H54 (cell line): ENCODE measurements around the gene HMG20B.
A peak's percentile ranks its signal among the peaks of the same experiment; 100 is the strongest.
"Not testable (repeated sequence)": the region's sequence is repeated elsewhere in the genome, so short reads cannot be mapped to it uniquely, and the experiment has no call there.

Source experiments
- DNase-seq: peaks from one replicate; pipeline ENCODE4 v3.0.0; 2011; ENCODE audit warnings: low spot score, mixed read lengths; ENCODE audit not compliant: insufficient read length
- FAIRE-seq: peaks from 3 replicates; lab custom pipeline; 2011; peaks lifted over from hg19 to GRCh38; lab: Jason Lieb, UNC
- POLR2A ChIP-seq: IDR thresholded peaks from 2 replicates; pipeline ENCODE4 v1.6.1; 2011; ENCODE audit warnings: low read depth, mild to moderate bottlenecking, low read length

The HMG20B gene

DNA sequence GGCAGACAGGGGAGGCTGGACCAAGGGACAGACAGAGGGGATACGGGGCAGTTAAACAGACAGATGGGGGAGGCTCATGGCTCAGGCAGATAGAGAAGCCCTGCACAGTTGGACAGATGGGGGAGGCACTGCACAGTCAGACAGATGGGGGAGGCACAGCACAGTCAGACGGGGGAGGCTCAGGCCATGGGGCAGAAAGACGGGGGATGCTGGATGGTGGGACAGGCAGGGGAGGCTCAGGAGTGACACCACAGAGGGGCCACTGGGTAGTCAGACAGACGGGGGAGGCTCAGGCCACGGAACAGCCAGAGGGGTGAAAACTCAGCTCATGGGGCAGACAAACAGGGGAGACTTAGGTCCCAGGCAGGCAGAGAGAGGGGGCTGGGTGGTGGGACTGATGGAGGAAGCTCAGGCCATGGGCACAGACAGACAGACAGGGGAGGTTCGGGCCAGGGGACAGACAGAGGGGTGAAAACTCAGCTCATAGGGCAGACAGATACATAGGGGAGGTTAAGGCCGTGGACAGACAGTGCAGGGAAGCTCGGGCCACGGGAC is 16.2 kb upstream of the HMG20B start:
- no peak for TF ChIP-seq POLR2A
- no peak for DNase-seq
- FAIRE-seq = no peak

DNA sequence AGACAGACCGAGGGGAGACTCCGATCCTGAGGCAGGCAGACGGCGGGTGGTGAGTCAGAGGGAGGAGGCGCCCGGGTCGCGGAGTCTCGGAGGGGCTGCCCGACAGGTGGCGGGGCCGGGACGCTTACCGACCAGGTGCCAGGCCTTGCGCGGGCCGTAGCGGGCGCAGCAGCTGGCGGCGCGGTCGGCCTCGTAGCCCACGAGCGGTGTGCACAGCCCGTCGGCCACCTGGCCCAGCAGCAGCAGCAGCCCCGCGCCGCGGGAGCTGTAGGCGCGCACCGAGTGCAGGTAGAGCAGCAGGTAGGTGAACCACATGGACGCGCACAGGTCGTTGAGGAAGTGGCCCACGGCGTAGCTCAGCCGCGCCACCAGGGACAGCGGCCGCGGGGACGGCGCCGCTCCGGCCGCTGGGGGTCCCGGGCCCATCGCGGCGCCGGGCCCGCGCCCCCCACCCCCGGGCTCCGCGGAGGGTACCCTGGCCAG is 15.7 kb upstream of the HMG20B start:
- no peak for FAIRE-seq

DNA sequence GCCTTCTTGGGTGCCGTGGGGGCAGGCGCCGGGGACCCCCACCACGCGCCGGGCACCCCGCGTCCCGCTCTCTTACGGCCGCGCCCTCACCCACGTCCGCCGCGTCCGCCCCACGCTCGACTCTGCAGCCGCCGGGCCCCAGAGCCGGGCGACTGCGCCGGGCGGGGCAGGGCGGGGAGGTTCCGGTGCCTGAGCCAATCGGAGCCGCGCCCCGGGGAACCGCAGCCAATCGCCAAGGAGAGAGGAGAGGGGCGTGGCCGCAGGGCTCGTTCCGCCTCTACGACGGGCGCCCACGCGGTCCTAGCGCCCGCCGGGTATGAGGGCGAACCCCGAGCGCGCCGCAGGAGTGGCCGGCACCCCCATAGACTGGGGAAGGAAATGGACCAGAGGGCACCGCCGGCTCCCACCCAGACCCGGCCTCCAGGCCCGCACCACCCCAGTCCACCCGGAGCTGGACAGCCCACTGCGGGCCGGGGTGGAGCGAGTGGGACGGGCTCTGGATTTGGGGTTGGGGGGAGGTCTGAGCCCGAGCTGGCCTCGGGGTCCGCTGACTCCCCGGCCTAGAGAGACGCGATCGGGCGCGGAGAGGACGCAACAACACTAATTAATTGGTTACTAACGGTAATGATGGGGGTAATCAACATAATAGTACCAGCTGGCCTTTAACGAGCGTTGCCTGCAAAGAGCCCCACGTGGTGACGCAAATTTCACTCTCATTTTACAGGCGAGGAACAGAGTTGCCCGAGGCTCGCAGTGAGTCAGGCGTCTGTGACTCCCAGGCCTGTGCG is 15.1 kb upstream of the HMG20B start, which contains the start of gene MFSD12:
Gene MFSD12, minus strand, starts transcription at position 126 of the 788 bp plus-strand sequence. CDS start 183 bp downstream, outside the sequence.
- TF ChIP-seq POLR2A = peak; percentile 80
- DNase-seq (peak; percentile 93), FAIRE-seq (no peak)

More for the DNA sequence above, 15.7 kb upstream of the HMG20B start:
- TF ChIP-seq POLR2A = no peak
- DNase-seq = no peak

DNA sequence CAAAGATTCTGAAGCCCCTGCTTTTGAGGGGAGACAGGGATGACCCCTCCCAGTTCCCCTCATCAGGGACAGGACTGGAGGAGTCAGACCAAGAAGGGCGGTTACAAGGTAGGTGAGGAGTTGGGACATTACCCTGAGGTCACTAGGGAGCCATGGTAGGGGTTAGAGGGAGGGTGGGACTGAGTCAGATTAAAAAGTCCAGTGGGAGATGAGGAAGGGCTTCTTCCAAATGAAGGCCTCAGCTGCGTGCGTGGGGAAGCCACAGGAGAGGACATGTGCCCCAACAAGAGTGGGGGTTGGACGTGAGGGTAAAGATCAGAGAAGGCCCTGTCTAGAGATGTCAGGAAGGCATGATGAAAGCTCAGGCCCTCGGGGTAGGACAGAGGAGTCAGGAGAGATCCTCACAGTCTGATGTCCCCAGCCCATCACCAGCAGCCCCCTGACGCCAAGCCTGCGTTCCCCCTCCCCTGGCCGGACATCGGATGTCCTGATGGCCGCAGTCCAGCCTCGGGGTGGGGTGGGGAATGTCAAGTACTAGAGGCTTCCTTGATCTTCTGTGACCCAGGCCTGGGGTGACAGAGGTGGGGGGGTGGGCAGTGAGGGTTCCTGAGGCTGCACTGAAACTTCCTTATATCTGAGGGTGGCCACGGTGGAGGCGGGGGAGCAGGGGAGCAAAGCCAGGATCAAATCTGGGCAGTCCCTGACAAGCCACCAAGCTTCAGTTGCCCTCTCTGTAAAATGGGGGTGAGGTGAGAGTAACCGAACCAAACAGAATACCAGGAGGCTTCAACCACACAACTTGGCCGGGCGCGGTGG is 8.8 kb upstream of the HMG20B start:
- DNase-seq = no peak
- FAIRE-seq = no peak
- no peak for TF ChIP-seq POLR2A

DNA sequence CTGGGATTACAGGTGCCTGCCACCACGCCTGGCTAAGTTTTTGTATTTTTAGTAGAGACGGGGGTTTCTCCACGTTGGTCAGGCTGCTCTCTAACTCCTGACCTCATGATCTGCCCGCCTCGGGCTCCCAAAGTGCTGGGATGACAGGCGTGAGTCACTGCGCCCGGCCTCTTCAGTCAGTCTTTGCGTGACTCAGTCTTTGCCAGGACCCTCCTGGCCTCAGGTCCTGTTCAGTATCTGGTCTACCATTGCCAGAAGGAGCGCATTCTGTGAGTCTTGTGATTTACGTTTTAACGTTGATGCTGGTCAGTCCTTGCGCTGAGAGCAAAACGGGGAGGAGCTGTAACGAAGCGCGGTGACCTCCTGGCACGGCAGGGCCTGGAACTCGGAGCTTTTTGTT is 7.6 kb upstream of the HMG20B start:
- FAIRE-seq (peak; percentile 27), DNase-seq (peak; percentile 65)
- no peak for TF ChIP-seq POLR2A

DNA sequence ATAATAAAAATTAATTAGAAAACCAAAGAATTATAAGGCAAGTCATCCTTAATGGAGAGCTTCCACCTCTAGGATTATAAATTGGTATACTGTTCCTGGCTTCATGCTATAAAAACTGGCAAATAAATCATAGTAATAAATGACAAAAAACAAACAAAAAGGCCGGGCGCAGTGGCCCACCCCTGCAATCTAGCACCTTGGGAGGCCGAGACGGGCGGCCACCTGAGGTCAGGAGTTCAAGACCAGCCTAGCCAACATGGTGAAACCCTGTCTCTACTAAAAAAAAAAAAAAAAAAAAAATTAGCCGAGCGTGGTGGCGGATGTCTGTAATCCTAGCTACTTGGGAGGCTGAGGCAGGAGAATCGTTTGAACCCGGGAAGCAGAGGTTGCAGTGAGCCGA is 2.7 kb upstream of the HMG20B start:
- not testable (repeated sequence) for FAIRE-seq, DNase-seq

DNA sequence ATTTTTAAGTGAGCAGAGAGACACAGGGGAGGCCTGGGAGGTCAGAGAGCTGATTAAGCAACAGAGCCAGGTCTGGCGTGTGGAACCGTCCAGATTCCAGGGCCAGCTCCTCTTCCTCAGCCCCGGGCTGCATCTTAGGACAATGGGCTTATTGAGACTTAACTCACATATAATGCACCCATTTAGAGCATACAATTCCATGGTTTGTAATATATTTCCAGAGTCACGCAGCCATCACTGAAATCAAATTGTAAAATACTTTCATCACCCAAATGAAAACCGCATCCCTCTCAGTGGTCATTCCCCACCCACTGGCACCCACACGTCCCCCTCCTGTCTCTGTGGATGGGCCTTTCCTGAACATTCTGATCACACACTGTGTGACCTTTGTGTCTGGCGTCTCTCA is 2.1 kb upstream of the HMG20B start:
- DNase-seq = no peak
- no peak for FAIRE-seq

DNA sequence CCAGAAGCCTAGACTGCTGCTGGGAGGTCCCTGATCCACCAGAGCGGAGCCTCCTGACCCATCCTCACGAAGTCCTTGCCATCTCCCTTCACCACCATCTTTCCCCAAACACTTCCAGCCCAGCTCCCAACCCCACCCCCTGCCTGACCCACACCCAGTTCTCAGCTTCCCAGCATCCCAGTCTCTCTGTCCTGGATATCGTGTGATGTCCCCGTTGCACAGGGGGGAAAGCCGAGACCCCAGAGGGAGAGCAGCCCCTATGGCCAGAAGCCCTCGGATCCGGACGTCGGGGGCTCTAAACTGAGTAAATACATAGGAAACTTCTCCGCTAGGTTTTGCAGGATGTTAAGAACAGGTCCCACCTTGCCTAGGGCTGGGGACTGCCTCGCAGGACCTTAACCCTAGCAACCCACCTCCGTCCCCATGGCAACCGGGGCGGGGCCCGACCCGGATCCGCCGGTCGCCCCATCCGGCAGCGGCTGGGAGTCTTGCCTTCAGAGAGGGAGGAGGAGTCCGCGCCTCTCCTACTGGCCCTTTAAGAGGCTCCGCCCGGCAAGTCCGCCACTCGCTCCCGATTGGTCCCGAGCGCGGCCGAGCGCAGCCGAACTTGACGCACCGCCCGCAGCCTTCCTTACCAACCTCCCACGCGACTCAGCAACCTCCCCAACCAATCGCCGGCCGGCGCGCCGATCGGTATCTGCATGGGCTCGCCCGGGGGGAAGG is 451 bp upstream of the HMG20B start:
- DNase-seq (peak; percentile 92), FAIRE-seq (peak; percentile 68)
- no peak for TF ChIP-seq POLR2A

More for the DNA sequence above, 2.1 kb upstream of the HMG20B start:
- no peak for TF ChIP-seq POLR2A

DNA sequence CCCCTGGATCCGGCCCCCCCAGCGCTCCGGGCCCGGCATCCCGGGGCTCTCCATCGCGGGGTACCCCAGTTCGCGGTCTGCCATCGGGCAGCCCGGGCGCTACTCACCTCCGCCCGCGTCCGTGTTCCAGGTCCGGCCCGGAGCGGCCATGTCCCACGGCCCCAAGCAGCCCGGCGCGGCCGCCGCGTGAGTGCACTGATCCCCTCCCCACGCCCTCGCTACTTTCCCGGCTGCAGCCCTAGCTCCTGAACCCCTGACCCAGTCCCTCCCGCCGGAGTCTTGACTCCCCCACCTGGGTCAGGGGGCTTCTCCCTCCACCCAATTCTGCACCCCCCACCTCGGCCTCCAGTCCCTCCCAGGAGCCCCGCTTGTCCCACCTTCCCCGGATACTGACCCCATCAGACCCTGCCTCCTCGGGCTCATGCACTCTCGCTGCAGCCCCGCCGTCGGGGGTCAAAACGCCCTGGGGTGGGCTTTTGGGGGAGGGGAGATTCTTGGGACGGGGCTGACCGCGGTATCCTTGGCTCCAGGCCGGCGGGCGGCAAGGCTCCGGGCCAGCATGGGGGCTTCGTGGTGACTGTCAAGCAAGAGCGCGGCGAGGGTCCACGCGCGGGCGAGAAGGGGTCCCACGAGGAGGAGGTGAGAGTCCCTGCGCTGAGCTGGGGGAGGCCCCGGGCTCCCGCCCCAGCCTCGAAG is 566 bp downstream of the HMG20B start:
- FAIRE-seq (no peak), DNase-seq (no peak)
- 0 out of 2 replicates have a peak, but pooled peaks have one; percentile 12 for TF ChIP-seq POLR2A

DNA sequence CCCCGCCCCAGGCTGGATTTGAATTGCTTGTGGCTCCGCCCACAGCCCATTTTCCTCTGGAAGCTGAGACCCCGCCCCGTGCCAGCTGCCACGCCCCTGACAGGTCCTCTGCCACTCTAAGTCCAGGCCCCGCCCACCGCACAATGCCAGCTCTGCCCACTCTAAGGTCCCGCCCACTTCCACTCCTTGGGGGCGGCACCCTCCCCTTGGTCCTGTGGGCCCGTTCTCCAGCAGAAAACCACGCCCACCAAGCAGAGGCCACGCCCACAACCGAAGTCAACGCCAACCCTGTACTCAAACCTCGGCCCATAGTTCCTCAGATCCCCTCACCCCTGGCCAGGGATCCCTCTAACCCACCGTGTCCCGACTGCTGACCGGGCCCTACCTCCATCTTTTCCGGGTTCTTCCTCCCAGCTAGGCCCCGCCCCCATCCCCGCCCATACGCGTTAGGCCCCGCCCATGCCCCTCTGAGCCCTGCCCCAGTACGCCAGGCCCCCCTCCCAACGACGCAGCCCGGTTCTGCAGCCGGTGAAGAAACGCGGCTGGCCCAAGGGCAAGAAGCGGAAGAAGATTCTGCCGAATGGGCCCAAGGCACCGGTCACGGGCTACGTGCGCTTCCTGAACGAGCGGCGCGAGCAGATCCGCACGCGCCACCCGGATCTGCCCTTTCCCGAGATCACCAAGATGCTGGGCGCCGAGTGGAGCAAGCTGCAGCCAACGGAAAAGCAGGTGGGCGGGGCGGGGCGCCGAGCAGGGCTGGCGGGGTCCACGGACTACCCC is 1.3 kb downstream of the HMG20B start:
- peak; percentile 81 for DNase-seq
- FAIRE-seq = peak; percentile 81

DNA sequence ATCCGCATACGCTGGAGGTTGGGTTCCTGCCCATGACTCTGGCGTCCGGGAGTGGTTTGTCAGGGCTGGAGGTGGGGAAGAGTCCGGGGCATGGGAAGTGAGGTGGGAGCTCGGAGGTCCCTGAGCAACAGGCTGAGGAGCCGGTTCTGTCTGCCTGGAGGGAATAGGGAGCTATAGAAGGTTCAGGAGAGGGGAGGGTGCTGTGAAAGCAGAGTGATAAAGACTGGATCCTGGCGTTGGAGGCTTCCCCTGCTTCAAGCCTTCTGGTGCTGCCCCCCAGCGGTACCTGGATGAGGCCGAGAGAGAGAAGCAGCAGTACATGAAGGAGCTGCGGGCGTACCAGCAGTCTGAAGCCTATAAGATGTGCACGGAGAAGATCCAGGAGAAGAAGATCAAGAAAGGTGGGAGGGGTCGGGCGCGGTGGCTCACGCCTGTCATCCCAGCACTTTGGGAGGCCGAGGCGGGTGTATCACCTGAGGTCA is 2.6 kb downstream of the HMG20B start:
- no peak for FAIRE-seq
- no peak for TF ChIP-seq POLR2A
- no peak for DNase-seq

More for the DNA sequence above, 1.3 kb downstream of the HMG20B start:
- no peak for TF ChIP-seq POLR2A
